HCT116 (cell line): ENCODE results near the gene RPGRIP1. TPM values are rescaled to one million over a fixed set of nuclear protein-coding genes. Genes with fewer than 3 reads are reported as not detected.

Source experiments
- ATAC-seq: fragments of 200-7000 bp; cut with Tn5 transposase; 2 replicates; pipeline ENCODE4 v1.9.1; 2020; ENCODE audit warnings: mild to moderate bottlenecking, moderate library complexity
- BruUV-seq: library from RNA; stranded (reverse); fragments of 400-500 nt; replicated peaks from 2 replicates; lab custom pipeline; 2021; lab: Mats Ljungman, UMichigan
- CTCF ChIA-PET: fragments of 300-600 bp; sonication (Branson Sonifier 250); formaldehyde crosslinking; loops from one replicate; lab custom pipeline; 2021; ENCODE audit warnings: antibody characterized with exemption; lab: Charles Lee
- POLR2A ChIA-PET: fragments of 300-600, 350-600 bp; sonication (Branson Sonifier 250); formaldehyde crosslinking; loops from one replicate; lab custom pipeline; 2021; ENCODE audit warnings: antibody characterized with exemption; lab: Charles Lee
- RAD21 ChIA-PET, 2 experiments: fragments of 300-600 bp; sonication (Branson Sonifier 250); formaldehyde crosslinking; loops; one replicate each; lab custom pipeline; 2023; ENCODE audit warnings: low total read pairs in 2 of 2; ENCODE audit not compliant: uncharacterized antibody in 2 of 2, unreplicated experiment in 2 of 2, low non-redundant PET in 1 of 2; lab: Charles Lee
- DNase-seq: peaks from one replicate; pipeline ENCODE4 v3.0.0-alpha.2; 2010; ENCODE audit warnings: low read depth, low spot score
- H2AFZ ChIP-seq: fragments of 200-600 bp; shearing (Covaris generic), sonication (generic); 2 replicates; pipeline ENCODE4 v1.6.1; 2017; ENCODE audit warnings: low read depth, mixed run types, mixed read lengths, antibody characterized with exemption, low read length; ENCODE audit not compliant: poor library complexity, severe bottlenecking
- H3K27ac ChIP-seq: 2 replicates; pipeline ENCODE4 v1.5.1; 2012; ENCODE audit warnings: low read depth, low read length
- H3K27me3 ChIP-seq: fragments of 200-600 bp; sonication (generic); 2 replicates; pipeline ENCODE4 v1.6.1; 2016; ENCODE audit warnings: mixed run types, low read length, mixed read lengths; ENCODE audit not compliant: insufficient read depth
- H3K36me3 ChIP-seq, 2 experiments: fragments of 200-500 bp in 1 of 2; fragments of 200-600 bp in 1 of 2; sonication (Bioruptor generic) in 1 of 2; sonication (generic) in 1 of 2; 2 replicates each; pipeline versions ENCODE4 v1.5.1 to v1.6.1; 2014 to 2016; ENCODE audit warnings: low read length in 2 of 2, inconsistent platforms in 1 of 2, mixed read lengths in 1 of 2, mixed run types in 1 of 2; ENCODE audit not compliant: insufficient read depth in 2 of 2, control insufficient read depth in 1 of 2
- H3K4me1 ChIP-seq, 2 experiments: fragments of 200-600 bp in 1 of 2; sonication (generic) in 1 of 2; 2 replicates each; pipeline versions ENCODE4 v1.5.1 to v1.6.1; 2012 to 2017; ENCODE audit warnings: low read length in 2 of 2, inconsistent platforms in 1 of 2, mild to moderate bottlenecking in 1 of 2, mixed read lengths in 1 of 2, mixed run types in 1 of 2, moderate library complexity in 1 of 2; ENCODE audit not compliant: insufficient read depth in 2 of 2, control insufficient read depth in 1 of 2
- H3K4me2 ChIP-seq: fragments of 200-600 bp; sonication (generic); 2 replicates; pipeline ENCODE4 v1.6.1; 2017; ENCODE audit warnings: mixed run types, low read length, mixed read lengths
- H3K4me3 ChIP-seq, 2 experiments: fragments of 200-600 bp in 1 of 2; sonication (generic) in 1 of 2; replicated peaks in 1 of 2; 2 replicates each; pipeline ENCODE4 v1.5.1; 2011 to 2016; ENCODE audit warnings: low read length in 2 of 2, control low read depth in 1 of 2, low read depth in 1 of 2, mild to moderate bottlenecking in 1 of 2, mixed read lengths in 1 of 2, mixed run types in 1 of 2
- H3K79me2 ChIP-seq: fragments of 200-600 bp; sonication (generic); 2 replicates; pipeline ENCODE4 v1.6.1; 2017; ENCODE audit warnings: mild to moderate bottlenecking, mixed run types, low read length, moderate library complexity, mixed read lengths; ENCODE audit not compliant: insufficient read depth
- H3K9ac ChIP-seq: fragments of 200-600 bp; sonication (generic); 2 replicates; pipeline ENCODE4 v1.6.1; 2016; ENCODE audit warnings: low read length, mixed read lengths
- H3K9me2 ChIP-seq: fragments of 200-600 bp; sonication (generic), shearing (Covaris generic); 2 replicates; pipeline ENCODE4 v1.6.1; 2017; ENCODE audit warnings: mixed run types, mild to moderate bottlenecking, moderate library complexity; ENCODE audit not compliant: insufficient read depth
- H3K9me3 ChIP-seq, 2 experiments: fragments of 200-500 bp in 1 of 2; fragments of 200-600 bp in 1 of 2; sonication (Bioruptor generic) in 1 of 2; sonication (generic) in 1 of 2; 2 replicates each; pipeline ENCODE4 v1.6.1; 2014 to 2017; ENCODE audit warnings: low read length in 2 of 2, mixed read lengths in 2 of 2, inconsistent platforms in 1 of 2, low read depth in 1 of 2, mild to moderate bottlenecking in 1 of 2, mixed run types in 1 of 2, moderate library complexity in 1 of 2; ENCODE audit not compliant: control insufficient read depth in 1 of 2, insufficient read depth in 1 of 2
- H4K20me1 ChIP-seq: fragments of 200-600 bp; sonication (generic), shearing (Covaris generic); 2 replicates; pipeline ENCODE4 v1.6.1; 2017; ENCODE audit warnings: mixed run types, mild to moderate bottlenecking, moderate library complexity; ENCODE audit not compliant: insufficient read depth
- CBX3 ChIP-seq: IDR thresholded peaks from 2 replicates; pipeline ENCODE4 v1.6.1; 2012; ENCODE audit warnings: low read depth
- CEBPB ChIP-seq: IDR thresholded peaks from 2 replicates; pipeline ENCODE4 v1.6.1; 2012; ENCODE audit warnings: low read depth
- EGR1 ChIP-seq: IDR thresholded peaks from 2 replicates; pipeline ENCODE4 v1.6.1; 2012; ENCODE audit warnings: low read depth
- ELF1 ChIP-seq: IDR thresholded peaks from 2 replicates; pipeline ENCODE4 v1.6.1; 2012; ENCODE audit warnings: low read depth, borderline replicate concordance
- EZH2phosphoT487 ChIP-seq: fragments of 200-600 bp; IDR thresholded peaks from 2 replicates; pipeline ENCODE4 v1.6.1; 2018; ENCODE audit warnings: antibody characterized with exemption, borderline replicate concordance
- FOSL1 ChIP-seq: IDR thresholded peaks from 2 replicates; pipeline ENCODE4 v1.6.1; 2012; ENCODE audit warnings: low read depth
- JUND ChIP-seq: IDR thresholded peaks from 2 replicates; pipeline ENCODE4 v1.6.1; 2012
- POLR2AphosphoS5 ChIP-seq: IDR thresholded peaks from 2 replicates; pipeline ENCODE4 v1.6.1; 2011; ENCODE audit warnings: mild to moderate bottlenecking, low read depth, low read length, moderate library complexity
- RAD21 ChIP-seq: IDR thresholded peaks from 2 replicates; pipeline ENCODE4 v1.6.1; 2012; ENCODE audit warnings: low read depth, mild to moderate bottlenecking
- REST ChIP-seq: IDR thresholded peaks from 2 replicates; pipeline ENCODE4 v1.6.1; 2012; ENCODE audit warnings: low read depth
- SIN3A ChIP-seq: IDR thresholded peaks from 2 replicates; pipeline ENCODE4 v1.6.1; 2012; ENCODE audit warnings: low read depth
- SRF ChIP-seq: IDR thresholded peaks from 2 replicates; pipeline ENCODE4 v1.6.1; 2012; ENCODE audit warnings: low read depth
- TCF7L2 ChIP-seq: IDR thresholded peaks from 2 replicates; pipeline ENCODE4 v1.7.0; 2011; ENCODE audit warnings: borderline replicate concordance, inconsistent platforms; ENCODE audit not compliant: insufficient read depth, insufficient read length; ENCODE audit errors: extremely low read depth
- YY1 ChIP-seq: IDR thresholded peaks from 2 replicates; pipeline ENCODE4 v1.6.1; 2011; ENCODE audit warnings: low read length, low read depth, moderate library complexity, mild to moderate bottlenecking; ENCODE audit not compliant: insufficient replicate concordance; ENCODE audit errors: extremely low read depth
- ZBTB33 ChIP-seq: IDR thresholded peaks from 2 replicates; pipeline ENCODE4 v1.6.1; 2011; ENCODE audit warnings: mild to moderate bottlenecking, low read length, moderate library complexity; ENCODE audit not compliant: insufficient replicate concordance; ENCODE audit errors: extremely low read depth
- ZNF274 ChIP-seq: fragments of 200-500 bp; sonication (Bioruptor generic); IDR thresholded peaks from 2 replicates; pipeline ENCODE4 v1.6.1; 2014; ENCODE audit warnings: mild to moderate bottlenecking, low read depth, low read length, inconsistent platforms
- intact Hi-C: fragments of 100-400 bp; cut with micrococcal nuclease; formaldehyde crosslinking; loops from 2 replicates; pipeline ENCODE4 v1.10.0; 2022
- total RNA-seq: library from RNA; stranded (reverse); gene quantifications from one replicate; pipeline ENCODE4 v1.2.1, GENCODE V29; 2021; ENCODE audit not compliant: unreplicated experiment
- TF ChIP-seq, protein P1 (sequence below): IDR thresholded peaks from 2 replicates; pipeline ENCODE4 v1.6.1; 2012
- TF ChIP-seq, protein P2 (sequence below), 3 experiments: fragments of 200-600 bp in 1 of 3; sonication (generic) in 1 of 3; IDR thresholded peaks in 2 of 3; conservative IDR thresholded peaks in 1 of 3; 2 replicates each; pipeline ENCODE4 v1.5.1; 2012 to 2017; ENCODE audit warnings: low read depth in 2 of 3, low read length in 2 of 3, antibody characterized with exemption in 1 of 3, borderline replicate concordance in 1 of 3, control low read depth in 1 of 3, mild to moderate bottlenecking in 1 of 3, mixed read lengths in 1 of 3, mixed run types in 1 of 3, moderate library complexity in 1 of 3; ENCODE audit not compliant: insufficient read depth in 1 of 3

The RPGRIP1 gene
- total RNA-seq, 1 experiment from 2014 or later, result not detected

- ATAC-seq, result no peak
- RAD21 ChIA-PET, result no interaction called here
- POLR2A ChIA-PET, result interaction anchor here (2.4 kb wide), 1 partner anchor 8 kb away, joined by 8 read pairs; no protein-coding TSS in a partner anchor
- Histone ChIP-seq H3K79me2 (peaks cover 100% of the 10 kb centered on the region), H3K27ac (no peak overlapping the region), H3K4me2 (no peak overlapping the region), H3K4me3 (no peak overlapping the region), H3K9me3 (no peaks in the 10 kb centered on the region), H3K9ac (no peak overlapping the region; the same call in 1 of the 2 replicates), H3K36me3 (peaks cover 68 to 70% of the 10 kb centered on the region in 2 experiments)
- no TSS peak for BruUV-seq
- CTCF ChIA-PET, result no interaction called here
- no peak for TF ChIP-seq REST
- TF ChIP-seq, protein P1, sequence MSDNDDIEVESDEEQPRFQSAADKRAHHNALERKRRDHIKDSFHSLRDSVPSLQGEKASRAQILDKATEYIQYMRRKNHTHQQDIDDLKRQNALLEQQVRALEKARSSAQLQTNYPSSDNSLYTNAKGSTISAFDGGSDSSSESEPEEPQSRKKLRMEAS, result no peak
- no peak for TF ChIP-seq YY1
- no peak for TF ChIP-seq SIN3A
- no peak for TF ChIP-seq RAD21
- TF ChIP-seq CEBPB, result no peak
- no peak for TF ChIP-seq TCF7L2
- TF ChIP-seq, protein P2, sequence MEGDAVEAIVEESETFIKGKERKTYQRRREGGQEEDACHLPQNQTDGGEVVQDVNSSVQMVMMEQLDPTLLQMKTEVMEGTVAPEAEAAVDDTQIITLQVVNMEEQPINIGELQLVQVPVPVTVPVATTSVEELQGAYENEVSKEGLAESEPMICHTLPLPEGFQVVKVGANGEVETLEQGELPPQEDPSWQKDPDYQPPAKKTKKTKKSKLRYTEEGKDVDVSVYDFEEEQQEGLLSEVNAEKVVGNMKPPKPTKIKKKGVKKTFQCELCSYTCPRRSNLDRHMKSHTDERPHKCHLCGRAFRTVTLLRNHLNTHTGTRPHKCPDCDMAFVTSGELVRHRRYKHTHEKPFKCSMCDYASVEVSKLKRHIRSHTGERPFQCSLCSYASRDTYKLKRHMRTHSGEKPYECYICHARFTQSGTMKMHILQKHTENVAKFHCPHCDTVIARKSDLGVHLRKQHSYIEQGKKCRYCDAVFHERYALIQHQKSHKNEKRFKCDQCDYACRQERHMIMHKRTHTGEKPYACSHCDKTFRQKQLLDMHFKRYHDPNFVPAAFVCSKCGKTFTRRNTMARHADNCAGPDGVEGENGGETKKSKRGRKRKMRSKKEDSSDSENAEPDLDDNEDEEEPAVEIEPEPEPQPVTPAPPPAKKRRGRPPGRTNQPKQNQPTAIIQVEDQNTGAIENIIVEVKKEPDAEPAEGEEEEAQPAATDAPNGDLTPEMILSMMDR (IDR thresholded peaks at IDR 0.05 in 2 of 3, conservative IDR thresholded peaks at IDR 0.05 in 1 of 3; ENCODE audit: borderline replicate concordance in 1 of 3, insufficient read depth in 1 of 3, low read depth in 2 of 3, low read length in 2 of 3), result no peak
- no peak for TF ChIP-seq JUND
- TF ChIP-seq FOSL1, result no peak
- TF ChIP-seq POLR2AphosphoS5, result no peak
- no peak for TF ChIP-seq ZNF274
- no peak for TF ChIP-seq EGR1
- no peak for TF ChIP-seq SRF
- TF ChIP-seq EZH2phosphoT487, result no peak
- no peak for TF ChIP-seq ELF1
- no peak for TF ChIP-seq CBX3
- TF ChIP-seq ZBTB33, result no peak
- TF ChIP-seq, all 23 proteins: peak for 0
- Histone ChIP-seq H3K9me2 (no peaks in the 10 kb centered on the region), H3K4me1 (0 out of 4 replicates have a peak, but pooled peaks cover 0 to 3% of the 10 kb centered on the region in 2 experiments), H4K20me1 (peaks cover 80% of the 10 kb centered on the region), H3K27me3 (no peaks in the 10 kb centered on the region), H2AFZ (no peak overlapping the region)
- intact Hi-C loops, result no loop called here
- no peak for DNase-seq
Measured at GRCh38 chr14:21257394-21257909, 22.4 kb upstream of the RPGRIP1 start.
